B cell (primary cell): ENCODE results near the gene GPR15LG. TPM values are rescaled to one million over a fixed set of nuclear protein-coding genes. Genes with fewer than 3 reads are reported as not detected.

Experiments
- ATAC-seq: fragments of 200-7000 bp; cut with Tn5 transposase; one replicate; pipeline ENCODE4 v1.10.0; 2021; ENCODE audit warnings: low read depth, mild to moderate bottlenecking, moderate number of reproducible peaks, moderate library complexity
- CTCF ChIA-PET: fragments of 350-600 bp; sonication (Branson Sonifier 250); formaldehyde crosslinking; loops from one replicate; lab custom pipeline; 2021; ENCODE audit warnings: antibody characterized with exemption, inconsistent platforms; lab: Charles Lee
- POLR2A ChIA-PET: fragments of 350-600 bp; sonication (Branson Sonifier 250); formaldehyde crosslinking; loops from one replicate; lab custom pipeline; 2021; ENCODE audit warnings: antibody characterized with exemption; lab: Charles Lee
- DNase-seq: peaks from one replicate; pipeline ENCODE4 v3.0.0; 2013
- H2AFZ ChIP-seq: 2 replicates; pipeline ENCODE4 v1.6.1; 2012; ENCODE audit warnings: mild to moderate bottlenecking, low read depth, low read length; ENCODE audit not compliant: insufficient read depth, poor library complexity, severe bottlenecking
- H3K27ac ChIP-seq, 2 donors: 1 replicate in 1 of 2; 2 replicates in 1 of 2; pipeline ENCODE4 v1.5.1; 2012 to 2013; ENCODE audit warnings: low read length in 2 of 2, mild to moderate bottlenecking in 2 of 2, moderate library complexity in 1 of 2
- H3K27me3 ChIP-seq, 4 experiments: fragments of 200-600 bp in 1 of 4; sonication (generic) in 1 of 4; replicated peaks in 1 of 4; 1 replicate in 2 of 4; 2 replicates in 2 of 4; pipeline versions ENCODE4 v1.6.1 to v1.7.0; 2013 to 2016; ENCODE audit warnings: low read length in 3 of 4, mild to moderate bottlenecking in 2 of 4, mixed read lengths in 1 of 4, moderate library complexity in 1 of 4; ENCODE audit not compliant: insufficient read depth in 4 of 4, control insufficient read depth in 3 of 4; ENCODE audit errors: control extremely low read depth in 1 of 4
- H3K36me3 ChIP-seq, 2 experiments: replicated peaks in 1 of 2; 1 replicate in 1 of 2; 2 replicates in 1 of 2; pipeline versions ENCODE4 v1.6.1 to v1.7.1; 2013; ENCODE audit warnings: low read length in 1 of 2; ENCODE audit not compliant: insufficient read depth in 2 of 2, control insufficient read depth in 1 of 2; ENCODE audit errors: control extremely low read depth in 1 of 2, extremely low read depth in 1 of 2
- H3K4me1 ChIP-seq, 2 donors: fragments of 200-600 bp in 1 of 2; sonication (generic) in 1 of 2; 1 replicate in 1 of 2; 2 replicates in 1 of 2; pipeline versions ENCODE4 v1.5.1 to v1.6.1; 2013 to 2017; ENCODE audit warnings: low read length in 2 of 2; ENCODE audit not compliant: control insufficient read depth in 2 of 2, insufficient read depth in 2 of 2
- H3K4me2 ChIP-seq: replicated peaks from 2 replicates; pipeline ENCODE3; 2012; ENCODE audit warnings: mild to moderate bottlenecking, low read depth, low read length; ENCODE audit not compliant: poor library complexity, severe bottlenecking
- H3K4me3 ChIP-seq, 5 experiments: fragments of 200-600 bp in 1 of 5; sonication (generic) in 1 of 5; 1 replicate in 3 of 5; 2 replicates in 2 of 5; pipeline versions ENCODE4 v1.5.1 to v1.7.0; 2011 to 2016; ENCODE audit warnings: low read length in 4 of 5, mild to moderate bottlenecking in 4 of 5, low read depth in 2 of 5, control low read depth in 1 of 5, moderate library complexity in 1 of 5; ENCODE audit not compliant: insufficient read depth in 1 of 5; ENCODE audit errors: control extremely low read depth in 1 of 5, extremely low read depth in 1 of 5
- H3K79me2 ChIP-seq: fragments of 200-600 bp; sonication (generic); one replicate; pipeline ENCODE4 v1.6.0; 2016; ENCODE audit warnings: low read length; ENCODE audit not compliant: control insufficient read depth, insufficient read depth
- H3K9ac ChIP-seq: fragments of 200-600 bp; sonication (generic); 2 replicates; pipeline ENCODE4 v1.6.1; 2017; ENCODE audit warnings: mild to moderate bottlenecking, low read length, moderate library complexity
- H3K9me3 ChIP-seq, 3 donors: one replicate each; pipeline versions ENCODE4 v1.6.1 to v1.7.1; 2013; ENCODE audit warnings: low read length in 2 of 3; ENCODE audit not compliant: control insufficient read depth in 2 of 3, insufficient read depth in 1 of 3; ENCODE audit errors: control extremely low read depth in 1 of 3
- H4K20me1 ChIP-seq: 2 replicates; pipeline ENCODE4 v1.6.0; 2012; ENCODE audit warnings: mild to moderate bottlenecking, low read length; ENCODE audit not compliant: insufficient read depth, control insufficient read depth, poor library complexity, severe bottlenecking
- H3K27ac Mint-ChIP-seq: one replicate; pipeline ENCODE4 v1.8.0; 2021; ENCODE audit warnings: mixed read lengths
- H3K27me3 Mint-ChIP-seq: one replicate; pipeline ENCODE4 v1.8.0; 2021; ENCODE audit warnings: mixed read lengths
- H3K4me1 Mint-ChIP-seq: one replicate; pipeline ENCODE4 v1.8.0; 2021; ENCODE audit warnings: mixed read lengths
- H3K4me3 Mint-ChIP-seq: one replicate; pipeline ENCODE4 v1.8.0; 2021; ENCODE audit warnings: mixed read lengths
- H3K9me3 Mint-ChIP-seq: one replicate; pipeline ENCODE4 v1.8.0; 2022; ENCODE audit warnings: mixed read lengths; ENCODE audit not compliant: insufficient read depth
- CTCF ChIP-seq: fragments of 200-600 bp; IDR thresholded peaks from one replicate; pipeline ENCODE4 v1.8.0; 2022; ENCODE audit warnings: antibody characterized with exemption, mild to moderate bottlenecking
- EZH2 ChIP-seq: IDR thresholded peaks from 2 replicates; pipeline ENCODE4 v1.6.1; 2012; ENCODE audit warnings: borderline replicate concordance, low read depth, mild to moderate bottlenecking, moderate library complexity, low read length; ENCODE audit not compliant: insufficient read depth, poor library complexity, severe bottlenecking
- WGBS: methylation state at CpG from one replicate; pipeline ENCODE4 v1.1.5; 2013; ENCODE audit warnings: missing lambda C conversion rate; ENCODE audit not compliant: insufficient coverage; 5-methylcytosine and 5-hydroxymethylcytosine counted together
- intact Hi-C: fragments of 100-400 bp; cut with micrococcal nuclease; formaldehyde crosslinking; loops from one replicate; pipeline ENCODE4 v1.10.0; 2022
- polyA plus RNA-seq: library from polyadenylated mRNA; depleted of rRNA; stranded (reverse); fragments of >200 nt; gene quantifications from 2 replicates; pipeline ENCODE4 v1.2.3, GENCODE V29; 2012
- total RNA-seq, 2 donors: library from RNA; stranded (reverse); fragments of 120-200 nt in 1 of 2; gene quantifications; 1 replicate in 1 of 2; 2 replicates in 1 of 2; pipeline versions ENCODE4 v1.2.3 to v1.2.4, GENCODE V29; 2013 to 2022

The GPR15LG gene
- total and polyA plus RNA-seq, 2 donors (not counting 1 experiment from before 2014, with no cell fraction given) = not detected

- H3K79me2 ChIP-seq = no peaks in the 10 kb centered on the region
- H3K9ac ChIP-seq = no peak overlapping the region
- H3K9me3 ChIP-seq = no peaks in the 10 kb centered on the region
- DNase-seq = no peak
- ATAC-seq = no peak
- H3K27ac Mint-ChIP-seq = no peak overlapping the region
- H4K20me1 ChIP-seq = no peaks in the 10 kb centered on the region
- no peak overlapping the region for H3K4me2 ChIP-seq
- ChIA-PET CTCF (interaction anchor here (0.8 to 1.9 kb wide), 2 partner anchors 14 to 50 kb away, joined by 3 to 6 read pairs; partner anchors contain the start of gene GHITM), POLR2A (no interaction called here)
- no peak overlapping the region for H3K4me3 Mint-ChIP-seq
- no peaks in the 10 kb centered on the region for H3K27me3 ChIP-seq
- peaks cover 2 to 64% of the 10 kb centered on the region in 2 experiments for H3K36me3 ChIP-seq
- no peak for TF ChIP-seq EZH2
- TF ChIP-seq CTCF = no peak
- no peaks in the 10 kb centered on the region for H3K4me1 ChIP-seq
- no peak overlapping the region for H2AFZ ChIP-seq
- H3K27me3 Mint-ChIP-seq = no peaks in the 10 kb centered on the region
- intact Hi-C loops = no loop called here
- H3K4me1 Mint-ChIP-seq = peaks cover 8% of the 10 kb centered on the region
- no peak overlapping the region for H3K4me3 ChIP-seq
- H3K27ac ChIP-seq = no peak overlapping the region
- no peaks in the 10 kb centered on the region for H3K9me3 Mint-ChIP-seq
These were observed 20.8 kb upstream of the GPR15LG start for GRCh38 chr10:84152769-84153168.

GRCh38 chr10:84155521-84155920 lies 18.1 kb upstream of the GPR15LG start:
- Mint-ChIP-seq H3K4me1 (peaks cover 16% of the 10 kb centered on the region), H3K27me3 (no peaks in the 10 kb centered on the region), H3K27ac (no peak overlapping the region), H3K4me3 (no peak overlapping the region), H3K9me3 (no peaks in the 10 kb centered on the region)
- Histone ChIP-seq H3K9me3 (no peaks in the 10 kb centered on the region), H3K4me2 (no peak overlapping the region), H3K36me3 (peaks cover 2 to 41% of the 10 kb centered on the region in 2 experiments), H3K79me2 (no peaks in the 10 kb centered on the region), H3K4me1 (no peaks in the 10 kb centered on the region), H3K4me3 (no peak overlapping the region), H4K20me1 (no peaks in the 10 kb centered on the region), H3K27ac (no peak overlapping the region), H3K27me3 (no peaks in the 10 kb centered on the region), H3K9ac (no peak overlapping the region), H2AFZ (no peak overlapping the region)
- POLR2A ChIA-PET = interaction anchor here (0.7 kb wide), 1 partner anchor 11 kb away, joined by 4 read pairs; no protein-coding TSS in a partner anchor
- CTCF ChIA-PET = interaction anchor here (0.7 to 6.6 kb wide), 4 partner anchors 7 to 40 kb away, joined by 4 to 34 read pairs (median 4); partner anchors contain the start of gene CDHR1
- intact Hi-C loops = no loop called here
- TF ChIP-seq EZH2 = no peak
- TF ChIP-seq CTCF = no peak
- no peak for ATAC-seq
- WGBS = 100% methylated on average over 2 of the region's 4 CpGs
- no peak for DNase-seq
